Astrocyte (in vitro differentiated cells and primary cell): ENCODE measurements around the gene ATP6V1G2.

ENCODE experiments used
- CTCF ChIP-seq: IDR thresholded peaks from 2 replicates; pipeline ENCODE4 v1.5.1; 2011; ENCODE audit warnings: low read depth, mild to moderate bottlenecking, inconsistent platforms, low read length, moderate library complexity; ENCODE audit not compliant: insufficient read depth
- EZH2 ChIP-seq: IDR thresholded peaks from 2 replicates; pipeline ENCODE4 v1.6.1; 2012; ENCODE audit warnings: mild to moderate bottlenecking, low read length, inconsistent platforms; ENCODE audit not compliant: insufficient read depth

DNA sequence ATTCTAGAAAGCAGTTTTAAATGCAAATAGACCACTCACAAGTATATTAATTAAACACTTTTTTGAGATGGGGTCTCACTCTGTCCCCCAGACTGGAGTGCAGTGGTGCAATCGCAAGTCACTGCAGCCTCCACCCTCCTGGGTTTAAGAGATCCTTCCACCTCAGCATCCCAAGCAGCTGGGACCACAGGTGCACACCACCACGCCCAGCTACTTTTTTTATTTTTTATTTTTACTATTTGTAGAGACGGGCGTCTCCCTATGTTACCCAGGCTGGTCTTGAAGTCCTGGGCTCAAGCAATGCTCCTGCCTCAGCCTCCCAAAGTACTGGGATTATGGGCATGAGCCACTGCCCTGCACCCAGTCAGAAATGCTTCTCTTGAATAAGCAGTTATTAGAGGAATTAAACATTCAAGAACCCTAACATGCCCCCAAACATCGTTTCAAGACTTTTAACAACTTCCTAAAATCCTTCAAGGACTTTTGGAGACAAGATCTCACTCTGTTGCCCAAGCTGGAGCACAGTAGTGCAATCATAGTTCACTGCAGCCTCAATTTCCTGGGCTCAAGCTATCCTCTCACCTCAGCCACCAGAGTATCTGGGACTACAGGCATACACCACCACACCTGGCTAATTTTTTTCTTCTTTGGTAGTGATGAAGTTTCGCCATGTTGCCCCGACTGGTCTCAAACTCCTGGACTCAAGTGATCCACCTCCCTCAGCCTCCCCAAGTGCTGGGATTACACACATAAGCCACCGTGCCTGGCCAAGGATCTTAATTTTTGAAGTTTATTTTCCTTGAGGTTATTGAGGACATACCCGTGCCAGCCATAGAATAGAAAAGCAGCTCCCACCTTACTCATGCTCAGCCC lies 14.4 kb downstream of the ATP6V1G2 start:
- TF ChIP-seq CTCF (no peak), EZH2 (no peak)
